Measurements from ENCODE around the gene PAAF1.

GRCh38 chr11:73956876-73957653, 80.3 kb downstream of the PAAF1 start:
- TF ChIP-seq CTCF (IDR thresholded peaks at IDR 0.05) = no peak
- TF ChIP-seq EZH2 (IDR thresholded peaks at IDR 0.05) = no peak
